BE2C (cell line): Measurements from ENCODE around the gene SKI.
A peak's percentile ranks its signal among the peaks of the same experiment; 100 is the strongest.

Source experiments
- DNase-seq: peaks from one replicate; pipeline ENCODE4 v3.0.0-alpha.2; 2020
- H3K27me3 ChIP-seq: fragments of 250-450 bp; sonication (Bioruptor Pico); 2 replicates; pipeline ENCODE4 v1.5.1; 2020; ENCODE audit warnings: mild to moderate bottlenecking
- H3K36me3 ChIP-seq: fragments of 250-450 bp; sonication (Bioruptor Pico); 2 replicates; pipeline ENCODE4 v1.5.1; 2020; ENCODE audit warnings: mild to moderate bottlenecking
- H3K4me1 ChIP-seq: fragments of 250-450 bp; sonication (Bioruptor Pico); 2 replicates; pipeline ENCODE4 v1.5.1; 2020
- H3K4me3 ChIP-seq: 2 replicates; pipeline ENCODE4 v1.5.1; 2011; ENCODE audit warnings: low read depth, low read length
- H3K9me3 ChIP-seq: fragments of 250-450 bp; sonication (Bioruptor Pico); 2 replicates; pipeline ENCODE4 v1.5.1; 2020
- TF ChIP-seq, protein P1 (sequence below): IDR thresholded peaks from 2 replicates; pipeline ENCODE4 v1.5.1; 2012; ENCODE audit warnings: mild to moderate bottlenecking, low read depth, low read length

The SKI gene

DNA sequence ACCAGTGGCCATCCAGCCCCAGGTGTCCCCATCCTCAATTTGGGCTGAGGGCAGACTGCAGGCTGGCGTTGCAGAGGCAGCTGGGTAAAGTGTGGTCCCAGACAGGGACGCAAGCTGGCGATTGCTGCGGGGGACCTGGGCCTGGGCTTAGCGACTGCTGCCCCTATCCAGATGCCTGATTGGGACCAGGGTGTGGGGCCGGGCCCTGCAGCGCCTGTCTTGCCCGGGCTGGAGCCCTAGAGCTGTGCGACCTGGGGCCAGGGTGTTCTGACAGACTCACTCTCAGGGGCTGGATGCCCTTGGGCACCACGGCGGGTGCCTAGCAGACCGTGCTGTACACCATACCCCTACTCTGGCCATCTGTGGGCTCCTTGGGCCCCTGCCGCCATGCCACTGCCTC is 17.3 kb upstream of the SKI start:
- DNase-seq = no peak
- TF ChIP-seq, protein P1, sequence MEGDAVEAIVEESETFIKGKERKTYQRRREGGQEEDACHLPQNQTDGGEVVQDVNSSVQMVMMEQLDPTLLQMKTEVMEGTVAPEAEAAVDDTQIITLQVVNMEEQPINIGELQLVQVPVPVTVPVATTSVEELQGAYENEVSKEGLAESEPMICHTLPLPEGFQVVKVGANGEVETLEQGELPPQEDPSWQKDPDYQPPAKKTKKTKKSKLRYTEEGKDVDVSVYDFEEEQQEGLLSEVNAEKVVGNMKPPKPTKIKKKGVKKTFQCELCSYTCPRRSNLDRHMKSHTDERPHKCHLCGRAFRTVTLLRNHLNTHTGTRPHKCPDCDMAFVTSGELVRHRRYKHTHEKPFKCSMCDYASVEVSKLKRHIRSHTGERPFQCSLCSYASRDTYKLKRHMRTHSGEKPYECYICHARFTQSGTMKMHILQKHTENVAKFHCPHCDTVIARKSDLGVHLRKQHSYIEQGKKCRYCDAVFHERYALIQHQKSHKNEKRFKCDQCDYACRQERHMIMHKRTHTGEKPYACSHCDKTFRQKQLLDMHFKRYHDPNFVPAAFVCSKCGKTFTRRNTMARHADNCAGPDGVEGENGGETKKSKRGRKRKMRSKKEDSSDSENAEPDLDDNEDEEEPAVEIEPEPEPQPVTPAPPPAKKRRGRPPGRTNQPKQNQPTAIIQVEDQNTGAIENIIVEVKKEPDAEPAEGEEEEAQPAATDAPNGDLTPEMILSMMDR = no peak
- no peaks in the 10 kb centered on the region for H3K27me3 ChIP-seq
- H3K4me3 ChIP-seq = no peak overlapping the region
- H3K9me3 ChIP-seq = no peaks in the 10 kb centered on the region
- peaks cover 12% of the 10 kb centered on the region for H3K4me1 ChIP-seq
- no peaks in the 10 kb centered on the region for H3K36me3 ChIP-seq

DNA sequence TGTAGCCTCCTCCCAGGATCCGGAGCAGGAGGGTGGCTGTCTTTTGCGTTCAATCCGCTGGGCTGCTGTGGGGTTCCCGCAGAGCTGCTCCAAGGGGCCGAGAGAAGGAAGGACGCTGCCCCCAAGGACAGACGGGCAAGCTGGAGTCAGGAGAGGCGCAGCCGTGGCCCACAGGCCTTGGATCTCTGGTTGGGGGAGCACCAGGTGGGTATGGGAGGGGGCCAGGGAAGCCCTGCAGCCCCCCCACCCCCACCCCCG is 15.9 kb upstream of the SKI start:
- Histone ChIP-seq H3K36me3 (no peaks in the 10 kb centered on the region), H3K4me1 (peaks cover 12% of the 10 kb centered on the region), H3K4me3 (no peak overlapping the region; the same call in 1 of the 2 replicates), H3K27me3 (no peaks in the 10 kb centered on the region), H3K9me3 (no peaks in the 10 kb centered on the region)
- no peak for DNase-seq
- TF ChIP-seq, protein P1 = no peak

DNA sequence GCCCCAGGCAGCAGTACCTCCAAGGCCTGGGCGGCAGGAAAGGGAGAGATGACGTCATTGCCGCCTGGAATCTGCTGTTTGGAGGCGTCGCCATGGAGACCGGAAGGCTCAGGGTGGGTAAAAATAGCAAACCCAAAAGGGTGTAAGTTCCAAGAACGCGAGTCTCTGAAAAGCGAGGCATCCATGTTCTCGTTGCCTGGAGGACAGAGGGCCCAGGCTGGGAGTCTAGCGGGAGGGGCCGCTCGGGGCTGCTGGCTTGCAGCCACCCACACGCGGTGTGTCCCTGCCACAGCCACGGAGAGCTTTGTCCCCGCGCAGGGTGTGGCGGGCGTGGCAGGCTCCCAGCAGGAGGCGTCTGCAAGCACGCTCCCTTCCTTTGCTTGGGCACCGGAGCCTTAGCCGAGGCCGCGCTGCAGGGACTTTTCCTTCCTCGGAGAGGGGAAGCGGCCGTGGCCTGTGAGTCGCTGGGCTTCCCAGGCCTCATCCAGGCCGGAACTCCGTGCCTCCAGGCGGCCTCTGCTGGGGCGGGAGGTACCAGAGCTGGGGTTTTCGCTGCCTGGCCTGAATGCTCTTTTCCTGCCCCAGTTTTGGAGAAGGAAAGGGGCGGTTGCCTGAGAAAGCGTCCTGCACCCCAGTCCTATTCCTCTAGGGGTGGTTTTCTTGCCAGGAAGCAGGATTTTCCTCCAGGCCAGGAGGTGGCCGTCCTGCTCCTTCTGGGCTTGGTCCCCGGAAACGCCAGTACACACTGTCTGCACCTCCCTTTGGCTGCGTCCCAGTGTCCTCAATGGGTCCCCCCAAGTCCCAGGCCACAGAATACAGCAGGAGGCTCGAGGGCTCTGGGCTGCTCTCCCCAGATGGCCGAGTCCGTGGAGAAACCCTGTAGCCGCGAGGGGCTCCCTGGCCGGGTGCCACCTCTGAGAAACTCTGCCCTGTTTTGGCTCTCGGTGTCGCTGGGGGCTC is 15.3 kb upstream of the SKI start:
- peaks cover 12% of the 10 kb centered on the region for H3K4me1 ChIP-seq
- no peaks in the 10 kb centered on the region for H3K9me3 ChIP-seq
- TF ChIP-seq, protein P1 = peak; percentile 38
- no peaks in the 10 kb centered on the region for H3K27me3 ChIP-seq
- H3K36me3 ChIP-seq = no peaks in the 10 kb centered on the region
- H3K4me3 ChIP-seq = peak overlapping the region; percentile 52
- DNase-seq = peak; percentile 83

DNA sequence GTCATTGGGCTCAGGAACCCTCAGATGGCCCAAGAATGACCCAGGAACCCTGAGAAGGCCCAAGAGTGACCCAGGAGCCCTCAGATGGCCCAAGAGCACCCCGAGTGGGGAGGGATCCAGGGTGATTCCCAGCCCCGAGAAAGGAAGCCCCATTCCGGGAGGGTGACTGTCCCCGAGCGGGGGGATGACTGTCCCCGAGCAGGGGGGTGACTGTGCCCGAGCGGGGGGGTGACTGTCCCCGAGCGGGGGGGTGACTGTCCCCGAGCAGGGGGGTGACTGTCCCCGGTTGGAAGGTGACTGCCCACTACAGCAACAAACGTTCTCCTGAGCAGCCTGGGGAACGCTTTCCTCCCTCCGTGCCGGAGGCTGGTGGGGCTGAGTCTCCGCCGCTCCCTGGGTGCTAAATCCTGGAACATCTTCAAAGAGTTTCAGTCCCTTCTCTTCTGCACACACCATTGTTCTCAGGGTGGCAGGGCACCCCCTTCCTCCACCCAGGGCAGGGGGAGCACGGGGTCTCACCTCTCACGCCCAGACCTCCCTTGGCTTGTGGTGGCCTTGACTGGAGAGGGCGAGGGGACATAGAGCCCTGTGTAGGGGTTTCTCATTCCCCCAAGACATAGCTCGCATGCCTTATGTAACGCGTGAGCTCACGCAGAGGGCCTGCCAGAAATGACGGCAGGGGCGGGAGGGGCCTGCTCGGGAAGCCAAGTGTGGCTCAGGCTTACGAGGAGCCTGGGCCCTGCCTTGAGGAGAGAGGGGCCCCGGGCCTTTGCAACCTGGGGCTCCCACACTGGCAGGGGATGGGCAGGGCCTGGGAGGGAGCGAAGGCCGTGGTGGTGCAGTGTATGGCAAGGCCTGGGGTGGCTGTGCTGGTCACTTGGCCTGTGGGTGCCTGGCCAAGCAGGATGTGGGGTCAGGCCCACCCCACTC is 14.3 kb upstream of the SKI start:
- H3K9me3 ChIP-seq = no peaks in the 10 kb centered on the region
- no peaks in the 10 kb centered on the region for H3K27me3 ChIP-seq
- H3K4me3 ChIP-seq = no peak overlapping the region
- no peaks in the 10 kb centered on the region for H3K36me3 ChIP-seq
- H3K4me1 ChIP-seq = peaks cover 12% of the 10 kb centered on the region
- DNase-seq = no peak
- TF ChIP-seq, protein P1 = no peak

DNA sequence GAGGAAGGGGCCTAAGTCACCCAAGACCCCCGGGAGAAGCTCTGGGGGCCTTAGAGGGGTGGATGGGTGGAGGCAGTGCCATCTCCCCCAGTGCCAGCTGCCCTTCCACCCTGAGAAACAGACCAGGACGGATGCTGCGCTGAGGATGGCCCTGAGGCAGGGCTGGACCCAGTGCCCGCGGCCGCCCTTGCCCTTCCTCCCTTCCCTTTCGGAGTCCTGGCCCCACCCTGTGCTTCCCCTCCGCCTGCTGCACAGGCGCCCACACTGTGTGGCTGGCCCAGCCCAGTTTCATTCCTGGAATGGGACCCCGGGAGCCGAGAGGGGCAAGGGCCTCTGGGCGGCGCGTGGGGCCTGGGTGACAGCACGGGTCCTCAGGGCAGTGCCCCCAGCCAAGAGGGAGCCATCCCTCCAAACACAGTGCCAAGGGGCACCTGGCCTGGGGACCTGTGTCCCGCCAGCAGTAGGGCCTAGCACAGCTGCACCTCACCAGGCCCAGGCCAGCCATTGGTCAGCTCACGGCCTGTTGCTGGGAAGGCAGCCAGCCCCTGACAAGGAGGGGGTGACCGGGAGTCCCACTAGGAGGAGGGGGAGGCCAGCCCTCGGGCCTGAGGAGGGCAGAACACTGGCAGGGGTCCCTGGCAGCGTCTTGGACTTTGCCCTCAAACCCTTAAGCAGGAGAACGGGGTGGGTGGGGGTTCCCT is 13.4 kb upstream of the SKI start:
- Histone ChIP-seq H3K9me3 (no peaks in the 10 kb centered on the region), H3K36me3 (no peaks in the 10 kb centered on the region), H3K4me3 (no peak overlapping the region), H3K27me3 (no peaks in the 10 kb centered on the region), H3K4me1 (peaks cover 12% of the 10 kb centered on the region)
- no peak for DNase-seq
- TF ChIP-seq, protein P1 = no peak
